Endothelial cell of umbilical vein (primary cell): ENCODE data around the gene MYH11. TPM values are rescaled to one million over a fixed set of nuclear protein-coding genes. Genes with fewer than 3 reads are reported as not detected.

ENCODE experiments used
- BruUV-seq: library from RNA; stranded (reverse); fragments of 400-500 nt; replicated peaks from 2 replicates; lab custom pipeline; 2021; lab: Mats Ljungman, UMichigan
- CTCF ChIA-PET: fragments of 300-600, 350-600 bp; sonication (Branson Sonifier 250); formaldehyde crosslinking; loops from one replicate; lab custom pipeline; 2021; ENCODE audit warnings: antibody characterized with exemption, inconsistent platforms; lab: Charles Lee
- POLR2A ChIA-PET: fragments of 300-600, 350-600 bp; sonication (Branson Sonifier 250); formaldehyde crosslinking; loops from one replicate; lab custom pipeline; 2021; ENCODE audit warnings: antibody characterized with exemption, inconsistent platforms; lab: Charles Lee
- DNase-seq: peaks from one replicate; pipeline ENCODE4 v3.0.0-alpha.2; 2011; ENCODE audit warnings: low read depth, low spot score
- FAIRE-seq: peaks from 2 replicates; lab custom pipeline; 2011; peaks lifted over from hg19 to GRCh38; lab: Jason Lieb, UNC
- H2AFZ ChIP-seq: 2 replicates; pipeline ENCODE4 v1.6.0; 2012; ENCODE audit warnings: low read depth, low read length, control low read depth, inconsistent platforms
- H3K27ac ChIP-seq: 2 replicates; pipeline ENCODE4 v1.5.1; 2011; ENCODE audit warnings: low read depth, mild to moderate bottlenecking, control low read depth, low read length, moderate library complexity; ENCODE audit not compliant: insufficient read depth
- H3K27me3 ChIP-seq, 2 experiments: 2 replicates each; pipeline versions ENCODE4 v1.6.0 to v1.6.1; 2011; ENCODE audit warnings: low read length in 2 of 2, mixed read lengths in 1 of 2; ENCODE audit not compliant: control insufficient read depth in 2 of 2, insufficient read depth in 2 of 2
- H3K36me3 ChIP-seq, 2 experiments: 2 replicates in 1 of 2; 3 replicates in 1 of 2; pipeline ENCODE4 v1.5.1; 2011; ENCODE audit warnings: low read length in 2 of 2, mild to moderate bottlenecking in 1 of 2, moderate library complexity in 1 of 2; ENCODE audit not compliant: control insufficient read depth in 2 of 2, insufficient read depth in 2 of 2; ENCODE audit errors: extremely low read depth in 1 of 2
- H3K4me1 ChIP-seq: 3 replicates; pipeline ENCODE4 v1.5.1; 2011; ENCODE audit warnings: mild to moderate bottlenecking, low read length; ENCODE audit not compliant: control insufficient read depth, insufficient read depth; ENCODE audit errors: extremely low read depth
- H3K4me2 ChIP-seq: 2 replicates; pipeline ENCODE4 v1.6.1; 2011; ENCODE audit warnings: low read length, control low read depth, mixed read lengths; ENCODE audit not compliant: insufficient read depth
- H3K4me3 ChIP-seq, 3 experiments: fragments of 200-600 bp in 1 of 3; sonication (generic), shearing (Covaris generic) in 1 of 3; replicated peaks in 1 of 3; 2 replicates each; pipeline ENCODE4 v1.5.1; 2011 to 2016; ENCODE audit warnings: control low read depth in 3 of 3, low read length in 3 of 3, mild to moderate bottlenecking in 2 of 3, inconsistent platforms in 1 of 3, low read depth in 1 of 3, moderate library complexity in 1 of 3; ENCODE audit not compliant: insufficient read depth in 1 of 3
- H3K79me2 ChIP-seq: 2 replicates; pipeline ENCODE4 v1.6.0; 2012; ENCODE audit warnings: low read length, inconsistent platforms; ENCODE audit not compliant: control insufficient read depth, insufficient read depth
- H3K9ac ChIP-seq: replicated peaks from 2 replicates; pipeline ENCODE3; 2011; ENCODE audit warnings: low read length, control low read depth; ENCODE audit not compliant: insufficient read depth; ENCODE audit errors: extremely low read depth
- H3K9me1 ChIP-seq: replicated peaks from 3 replicates; pipeline ENCODE4 v1.6.0; 2011; ENCODE audit warnings: mild to moderate bottlenecking, low read length; ENCODE audit not compliant: control insufficient read depth, insufficient read depth; ENCODE audit errors: extremely low read depth
- H3K9me3 ChIP-seq: replicated peaks from 2 replicates; pipeline ENCODE4 v1.5.1; 2012; ENCODE audit warnings: low read length, inconsistent platforms; ENCODE audit not compliant: control insufficient read depth, insufficient read depth
- H4K20me1 ChIP-seq: replicated peaks from 2 replicates; pipeline ENCODE3; 2011; ENCODE audit warnings: mild to moderate bottlenecking, low read length; ENCODE audit not compliant: control insufficient read depth, insufficient read depth; ENCODE audit errors: extremely low read depth
- EZH2 ChIP-seq: IDR thresholded peaks from 2 replicates; pipeline ENCODE4 v1.6.1; 2012; ENCODE audit warnings: borderline replicate concordance, low read depth, mild to moderate bottlenecking, moderate library complexity, low read length, inconsistent platforms; ENCODE audit not compliant: severe bottlenecking
- FOS ChIP-seq: IDR thresholded peaks from 2 replicates; pipeline ENCODE4 v1.6.1; 2011; ENCODE audit warnings: mild to moderate bottlenecking, low read length, moderate library complexity, borderline replicate concordance; ENCODE audit not compliant: insufficient read depth
- GATA2 ChIP-seq: IDR thresholded peaks from 2 replicates; pipeline ENCODE4 v1.7.0; 2011; ENCODE audit warnings: low read depth, mild to moderate bottlenecking, moderate library complexity, mixed read lengths, low read length; ENCODE audit not compliant: insufficient read length, insufficient read depth
- JUN ChIP-seq: IDR thresholded peaks from 2 replicates; pipeline ENCODE4 v1.6.1; 2011; ENCODE audit warnings: borderline replicate concordance, low read depth; ENCODE audit not compliant: insufficient read length, insufficient read depth
- MYC ChIP-seq: IDR thresholded peaks from one replicate; pipeline ENCODE4 v1.6.1; 2011; ENCODE audit warnings: mild to moderate bottlenecking, low read depth, low read length
- POLR2A ChIP-seq: IDR thresholded peaks from 2 replicates; pipeline ENCODE4 v1.6.1; 2012; ENCODE audit warnings: low read depth, mild to moderate bottlenecking, control low read depth, low read length
- POLR2AphosphoS5 ChIP-seq: IDR thresholded peaks from 2 replicates; pipeline ENCODE4 v1.6.1; 2012; ENCODE audit warnings: low read depth, mild to moderate bottlenecking, control low read depth, low read length, moderate library complexity; ENCODE audit not compliant: insufficient read depth
- dilution Hi-C: fragments of 300-500 bp; cut with MboI; formaldehyde crosslinking; loops from one replicate; pipeline ENCODE4 v1.15.0; 2019; ENCODE audit warnings: low sequenced_read_pairs; ENCODE audit not compliant: extremely low pct_ligation_motif_present
- intact Hi-C: fragments of 100-400 bp; cut with micrococcal nuclease; formaldehyde crosslinking; loops from one replicate; pipeline ENCODE4 v1.10.0; 2022
- polyA plus RNA-seq, 4 experiments: library from polyadenylated mRNA; depleted of rRNA in 3 of 4; stranded (reverse) in 3 of 4; unstranded in 1 of 4; fragments of >200 nt; gene quantifications; 2 replicates each; pipeline versions ENCODE4 v1.2.1 to v1.2.3, GENCODE V29; 2011 to 2012; ENCODE audit warnings: missing spikeins in 1 of 4
- total RNA-seq: library from RNA; stranded (reverse); gene quantifications from 2 replicates; pipeline ENCODE4 v1.2.3, GENCODE V29; 2021
- TF ChIP-seq, protein P1 (sequence below): IDR thresholded peaks from 2 replicates; pipeline ENCODE4 v1.6.1; 2011; ENCODE audit not compliant: insufficient read depth, insufficient read length
- TF ChIP-seq, protein P2 (sequence below), 2 donors: IDR thresholded peaks; 1 replicate in 1 of 2; 2 replicates in 1 of 2; pipeline ENCODE4 v1.5.1; 2011; ENCODE audit warnings: low read length in 2 of 2, mild to moderate bottlenecking in 2 of 2, moderate library complexity in 2 of 2, control low read depth in 1 of 2, inconsistent platforms in 1 of 2, low read depth in 1 of 2; ENCODE audit not compliant: insufficient read depth in 1 of 2; ENCODE audit errors: extremely low read depth in 1 of 2

MYH11 gene
- total and polyA plus RNA-seq, 2 donors (not counting 3 experiments of a cell fraction or from before 2014, with no cell fraction given), result not detected

DNA sequence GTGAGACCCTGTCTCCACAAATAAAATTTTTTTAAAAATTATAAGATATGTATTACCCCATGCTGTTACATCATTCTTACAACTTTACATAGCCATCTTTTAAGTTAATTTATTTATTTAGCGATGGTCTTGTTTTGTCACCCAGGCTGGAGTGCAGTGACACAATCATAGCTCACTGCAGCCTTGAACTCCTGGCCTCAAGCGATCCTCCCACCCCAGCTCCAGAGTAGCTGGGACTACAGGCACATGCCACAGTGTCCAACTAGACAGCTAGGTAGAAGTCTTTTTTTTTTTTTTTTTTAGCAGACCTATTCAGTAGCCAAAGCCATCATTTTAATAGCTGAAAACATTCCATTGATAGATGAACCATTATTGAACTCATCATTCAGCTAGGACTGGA lies 114.1 kb downstream of the MYH11 start:
- no peaks in the 10 kb centered on the region for H3K79me2 ChIP-seq
- no peak overlapping the region for H3K27ac ChIP-seq
- dilution Hi-C loops, result no loop called here
- no peaks in the 10 kb centered on the region for H3K4me1 ChIP-seq
- FAIRE-seq (no peak), DNase-seq (no peak)
- no peak overlapping the region for H3K4me2 ChIP-seq
- CTCF ChIA-PET, result interaction anchor here (0.6 to 1.0 kb wide), 3 partner anchors 14 to 253 kb away, joined by 3 read pairs; no protein-coding TSS in a partner anchor
- no peak overlapping the region for H2AFZ ChIP-seq
- no peaks in the 10 kb centered on the region for H3K36me3 ChIP-seq
- no TSS peak for BruUV-seq
- no peak overlapping the region for H3K9ac ChIP-seq
- no peaks in the 10 kb centered on the region for H4K20me1 ChIP-seq
- no peak overlapping the region for H3K4me3 ChIP-seq
- H3K9me1 ChIP-seq, result no peaks in the 10 kb centered on the region
- TF ChIP-seq JUN (no peak), FOS (no peak), POLR2AphosphoS5 (no peak), EZH2 (no peak), POLR2A (no peak), GATA2 (no peak), MYC (no peak)
- TF ChIP-seq, protein P1, sequence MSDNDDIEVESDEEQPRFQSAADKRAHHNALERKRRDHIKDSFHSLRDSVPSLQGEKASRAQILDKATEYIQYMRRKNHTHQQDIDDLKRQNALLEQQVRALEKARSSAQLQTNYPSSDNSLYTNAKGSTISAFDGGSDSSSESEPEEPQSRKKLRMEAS, result no peak
- TF ChIP-seq, protein P2, sequence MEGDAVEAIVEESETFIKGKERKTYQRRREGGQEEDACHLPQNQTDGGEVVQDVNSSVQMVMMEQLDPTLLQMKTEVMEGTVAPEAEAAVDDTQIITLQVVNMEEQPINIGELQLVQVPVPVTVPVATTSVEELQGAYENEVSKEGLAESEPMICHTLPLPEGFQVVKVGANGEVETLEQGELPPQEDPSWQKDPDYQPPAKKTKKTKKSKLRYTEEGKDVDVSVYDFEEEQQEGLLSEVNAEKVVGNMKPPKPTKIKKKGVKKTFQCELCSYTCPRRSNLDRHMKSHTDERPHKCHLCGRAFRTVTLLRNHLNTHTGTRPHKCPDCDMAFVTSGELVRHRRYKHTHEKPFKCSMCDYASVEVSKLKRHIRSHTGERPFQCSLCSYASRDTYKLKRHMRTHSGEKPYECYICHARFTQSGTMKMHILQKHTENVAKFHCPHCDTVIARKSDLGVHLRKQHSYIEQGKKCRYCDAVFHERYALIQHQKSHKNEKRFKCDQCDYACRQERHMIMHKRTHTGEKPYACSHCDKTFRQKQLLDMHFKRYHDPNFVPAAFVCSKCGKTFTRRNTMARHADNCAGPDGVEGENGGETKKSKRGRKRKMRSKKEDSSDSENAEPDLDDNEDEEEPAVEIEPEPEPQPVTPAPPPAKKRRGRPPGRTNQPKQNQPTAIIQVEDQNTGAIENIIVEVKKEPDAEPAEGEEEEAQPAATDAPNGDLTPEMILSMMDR (IDR thresholded peaks at IDR 0.05; ENCODE audit: extremely low read depth in 1 of 2, insufficient read depth in 1 of 2, low read depth in 1 of 2, low read length in 2 of 2), result no peak
- intact Hi-C loops, result no loop called here
- H3K9me3 ChIP-seq, result no peaks in the 10 kb centered on the region
- POLR2A ChIA-PET, result no interaction called here
- no peaks in the 10 kb centered on the region for H3K27me3 ChIP-seq
